Dermis microvascular lymphatic vessel endothelial cell (primary cell): ENCODE measurements around the gene CDH24. TPM values are rescaled to one million over a fixed set of nuclear protein-coding genes. Genes with fewer than 3 reads are reported as not detected.

Experiments
- DNase-seq, 2 donors: peaks; one replicate each; pipeline versions ENCODE4 v3.0.0 to v3.0.0-alpha.2; 2010; ENCODE audit warnings: low read depth in 2 of 2
- total RNA-seq: library from RNA; depleted of rRNA; stranded (reverse); fragments of >200 nt; gene quantifications from 2 replicates; pipeline ENCODE4 v1.2.1, GENCODE V29; 2014

CDH24 gene
- total RNA-seq, 1 donor from 2014 or later = 1.5 TPM

DNA sequence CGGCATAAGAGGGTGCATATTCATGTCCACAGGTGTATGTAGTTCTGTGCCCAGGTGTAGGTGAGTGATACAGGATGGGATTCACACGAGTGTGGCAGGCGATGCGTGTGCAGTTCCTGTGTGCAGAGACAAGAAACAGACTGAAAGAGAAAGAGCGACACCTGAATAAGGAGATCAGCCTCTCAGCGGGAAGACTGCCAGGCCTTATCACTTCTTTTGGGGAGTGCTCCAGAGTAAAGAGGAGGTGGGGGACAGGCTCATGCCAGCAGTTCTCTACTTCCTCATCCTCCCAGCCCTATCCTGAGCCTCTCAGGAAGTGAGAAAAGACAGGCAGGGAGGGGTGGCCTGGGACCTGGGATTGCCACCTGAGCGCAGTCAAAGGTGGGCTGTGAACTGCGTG, 12.5 kb downstream of the CDH24 start:
- no peak for DNase-seq

DNA sequence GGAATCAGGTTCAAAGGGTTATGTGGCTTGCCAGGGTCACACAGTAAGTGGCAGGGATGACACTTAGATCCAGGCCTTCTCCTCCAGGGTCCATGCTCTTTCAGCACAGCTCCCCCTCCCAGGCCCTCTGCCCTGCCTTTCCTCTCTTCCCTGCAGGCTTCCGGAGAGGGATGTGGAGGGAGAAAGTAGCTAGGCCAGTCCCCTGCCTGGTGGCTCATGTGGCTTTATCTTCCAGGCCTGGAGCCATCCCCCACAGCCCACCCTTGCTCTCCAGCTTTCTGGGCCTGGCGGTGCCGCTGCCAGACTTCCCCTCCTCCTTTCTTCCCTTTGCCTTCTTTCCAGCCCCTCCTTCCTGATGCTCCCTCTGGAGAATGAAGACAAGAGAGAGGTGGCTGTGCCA, 13.6 kb downstream of the CDH24 start:
- no peak for DNase-seq

DNA sequence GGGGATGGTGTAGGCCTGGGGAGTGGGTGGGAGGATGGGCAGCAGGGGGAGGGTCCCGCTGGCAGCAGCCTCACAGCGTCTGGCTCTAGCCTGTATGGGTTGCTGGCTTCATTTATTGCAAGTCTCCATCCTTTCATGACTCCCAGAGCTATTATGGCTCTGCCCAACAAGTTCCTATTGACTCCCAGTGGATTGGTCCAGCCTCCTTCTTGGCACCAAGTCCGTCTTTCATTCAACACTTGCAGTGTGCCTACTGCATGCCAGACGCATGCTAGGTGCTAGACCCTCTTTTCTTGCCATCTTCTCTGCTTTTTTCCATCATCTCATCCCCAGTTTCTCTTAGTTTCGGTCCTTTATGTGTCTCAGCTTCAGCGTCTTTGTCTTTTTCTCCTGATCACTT, 14.2 kb downstream of the CDH24 start:
- DNase-seq = no peak

DNA sequence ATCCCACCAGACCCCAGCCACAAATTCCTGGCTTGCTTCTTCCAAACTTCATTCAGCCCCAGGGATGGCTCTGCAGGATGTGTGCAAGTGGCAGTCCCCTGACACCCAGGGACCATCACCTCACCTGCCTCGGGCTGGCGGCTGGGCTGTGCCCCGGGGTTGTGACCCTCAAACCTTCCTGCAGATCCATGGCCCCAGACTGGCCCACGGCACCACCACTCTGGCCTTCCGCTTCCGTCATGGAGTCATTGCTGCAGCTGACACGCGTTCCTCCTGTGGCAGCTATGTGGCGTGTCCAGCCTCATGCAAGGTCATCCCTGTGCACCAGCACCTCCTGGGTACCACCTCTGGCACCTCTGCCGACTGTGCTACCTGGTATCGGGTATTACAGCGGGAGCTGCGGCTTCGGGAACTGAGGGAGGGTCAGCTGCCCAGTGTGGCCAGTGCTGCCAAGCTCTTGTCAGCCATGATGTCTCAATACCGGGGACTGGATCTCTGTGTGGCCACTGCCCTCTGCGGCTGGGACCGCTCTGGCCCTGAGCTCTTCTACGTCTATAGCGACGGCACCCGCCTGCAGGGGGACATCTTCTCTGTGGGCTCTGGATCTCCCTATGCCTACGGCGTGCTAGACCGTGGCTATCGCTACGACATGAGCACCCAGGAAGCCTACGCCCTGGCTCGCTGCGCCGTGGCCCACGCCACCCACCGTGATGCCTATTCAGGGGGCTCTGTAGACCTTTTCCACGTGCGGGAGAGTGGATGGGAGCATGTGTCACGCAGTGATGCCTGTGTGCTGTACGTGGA, 15.0 kb downstream of the CDH24 start, which contains the start of gene PSMB11:
TSS of gene PSMB11 (plus strand) at position 51 of the 804 bp plus-strand sequence. CDS start at position 65, 14 bp downstream.
- no peak for DNase-seq

DNA sequence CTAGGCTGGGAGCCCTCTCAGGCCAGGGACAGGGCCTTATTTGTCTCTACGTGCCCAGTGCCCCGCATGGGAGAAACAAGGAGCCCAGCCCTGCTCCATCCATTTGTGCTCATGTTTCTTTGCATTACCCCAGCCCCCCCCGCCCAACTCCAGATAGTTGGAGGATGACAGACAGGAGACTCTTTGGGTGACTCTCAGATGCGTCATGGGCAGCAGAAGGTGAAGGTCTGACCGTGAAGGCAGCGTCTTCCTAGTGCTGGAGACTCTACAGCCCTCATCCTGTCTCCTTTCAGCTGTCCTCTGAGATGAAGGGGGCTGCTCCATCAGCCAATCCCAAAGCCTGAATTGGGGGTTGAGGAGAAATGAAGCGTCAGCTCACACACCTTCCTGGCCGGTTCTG, 15.6 kb downstream of the CDH24 start:
- DNase-seq = no peak

DNA sequence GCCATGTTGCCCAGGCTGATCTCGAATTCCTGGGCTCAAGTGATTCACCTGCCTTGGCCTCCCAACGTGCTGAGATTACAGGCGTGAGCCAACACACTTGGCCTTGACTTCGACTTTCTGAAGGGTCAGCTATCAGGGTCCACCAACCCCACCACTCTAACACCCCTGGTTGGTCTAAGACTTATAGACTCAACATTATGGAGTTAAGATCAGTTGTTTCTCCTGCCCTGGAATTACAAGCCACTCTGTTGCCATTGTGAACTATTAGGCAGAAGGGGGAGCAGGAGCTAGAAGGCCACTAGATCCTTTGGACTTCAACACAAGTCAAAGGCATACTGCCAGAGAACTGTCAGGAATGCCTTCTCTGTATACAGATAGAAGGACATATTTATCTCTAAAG, 17.2 kb downstream of the CDH24 start:
- no peak for DNase-seq

DNA sequence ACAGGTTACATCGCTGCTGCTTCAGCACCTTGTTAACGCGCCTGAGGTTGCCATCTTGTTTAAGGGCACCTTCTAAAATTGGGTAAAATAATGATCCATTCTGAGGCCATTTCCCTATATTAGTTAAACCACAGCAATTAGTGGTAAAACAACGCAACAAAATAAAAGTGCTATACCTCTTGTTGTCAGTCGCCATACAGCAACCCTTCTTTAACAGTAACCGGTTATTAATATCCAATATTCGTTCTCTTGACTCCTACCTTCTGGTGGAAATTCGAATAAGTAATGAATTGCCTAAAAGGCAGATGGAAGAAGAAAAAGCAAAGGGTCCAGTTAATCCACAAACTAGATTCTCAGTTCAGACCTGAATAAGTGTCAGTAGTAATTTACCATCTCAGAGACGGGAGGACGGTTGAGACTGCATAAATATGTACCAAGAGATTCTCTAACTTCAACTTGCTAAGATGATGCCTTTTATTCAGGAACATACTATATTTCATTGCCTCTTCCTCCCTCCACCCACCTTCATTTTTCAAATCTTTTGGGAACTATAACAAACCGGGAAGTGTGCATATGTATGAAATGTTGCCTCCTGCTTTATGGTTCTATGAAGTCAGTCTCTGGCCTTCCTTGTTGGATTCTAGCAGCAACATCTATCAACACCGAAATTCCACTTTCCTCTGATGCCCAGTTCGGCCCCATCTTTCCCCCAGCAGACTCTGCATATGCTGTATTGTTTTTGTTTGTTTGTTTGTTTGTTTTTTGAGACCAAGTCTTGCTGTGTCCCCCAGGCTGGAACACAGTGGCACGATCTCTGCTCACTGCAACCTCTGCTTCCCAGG, 21.8 kb downstream of the CDH24 start:
- DNase-seq = no peak

DNA sequence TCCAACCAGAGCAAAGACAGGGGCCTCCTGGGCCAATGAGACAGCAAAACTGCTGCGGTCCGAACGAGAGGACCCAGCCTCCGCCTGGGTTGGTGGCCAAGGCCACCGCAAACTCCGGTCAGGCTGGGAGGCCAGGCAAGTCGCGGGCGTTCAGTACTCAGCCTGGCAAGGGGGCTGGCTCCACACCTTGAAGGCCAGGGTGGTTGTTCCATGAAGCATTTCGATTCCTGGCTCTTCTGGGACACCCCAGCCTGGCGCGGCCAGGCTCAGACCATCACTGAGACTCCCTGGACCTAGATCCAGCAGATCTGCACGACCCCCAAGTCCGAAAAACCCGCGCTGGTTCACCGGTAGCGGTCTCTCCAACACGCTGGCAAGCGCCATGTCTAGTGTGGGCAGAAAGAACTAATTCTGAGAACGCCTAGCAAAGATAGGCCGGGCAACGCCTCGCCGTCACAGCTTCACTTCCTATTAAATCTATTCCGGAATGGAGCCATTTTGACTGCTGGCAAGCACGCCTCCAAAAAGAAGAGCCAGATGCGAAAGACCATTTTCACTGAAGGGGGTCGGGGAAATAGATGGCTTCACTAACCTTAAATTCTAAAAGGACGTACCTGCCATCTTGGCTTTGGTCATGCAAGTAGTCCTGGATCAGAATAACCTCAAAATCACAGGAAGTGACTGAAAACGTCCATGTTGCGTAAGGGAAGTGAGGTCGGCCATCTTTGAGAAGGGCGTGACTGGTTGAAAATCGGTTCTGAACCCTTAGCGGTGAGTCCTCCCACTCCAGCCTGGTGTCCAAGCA, 22.6 kb downstream of the CDH24 start, which contains the start of gene PSMB5:
TSS of gene PSMB5 (minus strand) at position 403 of the 805 bp plus-strand sequence. CDS start at position 384, 19 bp downstream.
- peak; percentile 95 to 97 for DNase-seq

DNA sequence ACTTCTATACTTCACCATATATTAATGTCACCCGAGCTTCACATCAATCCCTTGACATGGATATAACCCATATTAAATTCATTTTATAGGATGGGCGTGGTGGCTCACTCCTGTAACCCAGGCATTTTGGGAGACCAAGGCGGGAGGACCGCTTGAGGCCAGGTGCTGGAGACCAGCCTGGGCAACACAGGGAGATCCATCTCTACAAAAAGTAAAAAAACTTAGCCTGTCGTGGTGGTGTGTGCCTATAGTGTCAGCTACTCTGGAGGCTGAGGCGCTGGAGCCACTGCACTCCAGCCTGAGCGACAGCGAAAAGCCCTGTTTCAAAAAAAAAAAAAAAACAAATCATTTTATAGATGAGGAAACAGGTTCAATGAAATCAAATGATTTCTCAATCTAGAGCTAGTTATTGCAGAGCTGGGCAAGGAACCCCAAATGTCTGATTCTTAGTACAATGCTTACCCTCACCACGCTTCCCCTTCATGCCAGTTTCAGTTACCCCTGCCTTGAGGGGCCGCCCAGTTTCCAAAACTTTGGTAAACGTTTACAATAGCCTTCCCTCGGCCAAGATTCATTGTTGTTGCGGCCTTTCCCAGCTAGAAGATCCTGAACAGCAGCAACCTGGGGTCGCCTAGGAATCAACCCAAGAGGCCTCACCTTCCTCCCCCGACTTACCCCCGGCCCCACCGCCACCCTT, 23.4 kb downstream of the CDH24 start:
- DNase-seq = no peak

DNA sequence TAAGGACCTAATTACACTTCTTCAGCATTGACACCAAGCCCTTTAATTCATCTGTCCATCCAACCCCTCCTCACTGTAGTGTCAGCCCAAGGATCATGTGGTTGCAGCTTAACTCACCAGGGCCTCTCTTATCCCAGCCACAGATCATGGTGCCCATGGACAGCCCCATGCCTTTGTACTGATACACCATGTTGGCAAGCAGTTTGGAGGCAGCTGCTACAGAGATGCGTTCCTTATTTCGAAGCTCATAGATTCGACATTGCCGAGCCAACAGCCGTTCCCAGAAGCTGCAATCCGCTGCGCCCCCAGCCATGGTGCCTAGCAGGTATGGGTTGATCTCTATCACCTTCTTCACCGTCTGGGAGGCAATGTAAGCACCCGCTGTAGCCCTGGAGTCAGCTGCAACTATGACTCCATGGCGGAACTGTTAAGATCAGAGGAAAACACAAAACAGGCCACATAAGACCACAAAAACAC, 24.0 kb downstream of the CDH24 start:
- DNase-seq = no peak

DNA sequence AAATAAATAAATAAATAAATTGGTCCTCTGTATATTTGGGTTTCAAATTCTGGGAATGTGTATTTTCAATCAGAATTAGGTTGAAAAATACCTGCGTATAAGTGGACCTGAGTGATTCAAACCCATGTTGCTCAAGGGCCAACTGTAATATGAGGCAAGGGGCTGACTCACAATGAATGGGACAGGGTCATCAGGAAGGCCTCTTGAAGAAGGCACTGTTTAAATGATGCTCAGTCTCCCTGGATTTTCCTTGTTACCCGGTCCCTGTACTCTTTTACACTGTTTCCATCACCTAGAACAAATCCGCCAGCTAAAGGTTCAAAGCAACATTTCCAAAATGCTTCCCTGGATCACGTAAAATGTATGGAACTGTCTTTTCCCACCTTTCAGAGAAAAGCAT, 26.4 kb downstream of the CDH24 start:
- no peak for DNase-seq

DNA sequence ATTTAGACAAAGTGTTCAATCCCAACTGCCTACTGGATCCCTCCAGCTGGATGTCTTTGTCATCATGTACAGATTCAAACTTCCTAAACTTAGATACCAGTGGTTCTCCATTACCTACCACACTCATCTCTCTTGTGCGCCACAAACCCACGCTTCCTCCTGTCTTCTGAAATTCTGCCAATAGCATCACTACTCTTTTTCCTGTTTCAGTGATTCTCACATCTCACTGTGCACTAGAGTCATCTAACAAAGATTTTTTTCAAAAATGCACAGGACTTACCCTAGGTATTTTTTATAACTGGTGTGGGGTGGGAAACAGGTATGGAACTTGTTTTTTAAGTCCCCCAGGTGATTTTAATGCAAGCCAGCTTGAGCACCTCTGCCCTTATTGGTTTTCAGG, 28.5 kb downstream of the CDH24 start:
- DNase-seq = peak in 1 of 2 donors; percentile 39

DNA sequence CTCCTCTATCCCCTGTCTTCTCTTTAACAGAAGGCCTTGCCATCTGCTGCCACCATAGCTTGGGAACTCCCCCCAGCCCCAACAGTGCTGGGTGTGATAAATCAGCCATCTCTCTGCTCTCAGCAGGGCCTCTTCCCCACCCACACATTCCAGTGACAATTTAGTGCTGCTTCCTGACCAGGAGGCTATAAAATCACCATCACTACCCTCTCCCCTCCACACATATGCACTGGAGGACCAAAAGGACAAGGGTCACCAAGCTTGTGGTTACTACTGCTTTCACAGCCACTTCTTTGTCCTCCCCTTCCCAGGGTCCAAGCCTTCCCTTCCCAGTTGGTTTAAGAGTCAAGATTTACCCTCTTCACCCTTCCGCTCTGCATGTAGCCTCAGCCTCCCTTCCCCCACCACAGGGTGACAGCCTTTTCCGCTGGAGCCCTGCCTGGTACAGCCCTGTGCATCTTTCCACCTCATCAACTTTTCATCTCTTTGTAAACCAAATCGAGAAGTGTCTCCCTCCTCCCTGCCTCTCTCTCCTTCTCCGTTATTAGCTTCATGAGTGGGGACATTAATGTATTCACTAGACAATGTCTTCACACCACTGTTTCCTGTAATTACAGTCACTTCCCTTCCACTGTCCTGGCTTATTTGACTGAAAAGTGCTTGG, 32.0 kb downstream of the CDH24 start:
- DNase-seq = no peak

DNA sequence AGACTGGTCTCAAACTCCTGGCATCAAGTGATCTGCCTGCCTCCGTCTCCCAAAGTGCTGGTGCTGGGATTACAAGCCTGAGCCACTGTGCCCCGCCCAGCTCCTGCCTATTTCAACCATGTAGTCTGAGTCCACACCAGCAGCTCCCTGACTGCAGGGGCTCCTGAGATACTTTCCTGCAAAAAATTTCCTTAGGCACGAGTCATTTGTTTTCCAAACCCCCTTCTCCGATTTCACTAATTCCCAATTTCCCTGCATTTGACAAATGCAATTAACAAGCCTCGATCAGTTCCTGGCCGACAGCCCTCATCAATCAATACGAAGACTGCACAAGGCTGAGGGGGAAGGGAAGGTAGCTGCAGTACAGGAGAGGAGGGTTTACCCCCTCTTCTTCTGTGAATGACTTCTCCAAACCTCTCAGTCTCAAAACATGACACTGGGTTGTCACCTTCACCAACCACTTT, 32.7 kb downstream of the CDH24 start:
- no peak for DNase-seq

DNA sequence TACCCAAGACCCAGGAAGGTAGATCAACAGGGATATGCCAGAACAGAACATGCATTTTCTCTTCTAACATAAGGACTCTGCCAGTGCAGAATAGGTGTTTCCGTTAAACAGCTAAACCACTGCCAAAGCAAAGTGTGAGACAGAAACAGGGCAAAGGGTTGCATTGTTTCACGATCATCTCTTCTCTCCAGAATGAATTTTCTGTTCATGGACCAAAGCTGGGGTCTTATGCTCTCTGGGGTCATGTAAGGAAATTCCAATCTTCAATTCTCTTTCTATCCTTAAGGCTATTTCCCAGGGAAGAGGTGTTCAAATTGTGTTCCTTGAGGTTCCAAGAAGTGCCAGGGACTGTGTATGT, 33.5 kb downstream of the CDH24 start:
- DNase-seq = no peak

DNA sequence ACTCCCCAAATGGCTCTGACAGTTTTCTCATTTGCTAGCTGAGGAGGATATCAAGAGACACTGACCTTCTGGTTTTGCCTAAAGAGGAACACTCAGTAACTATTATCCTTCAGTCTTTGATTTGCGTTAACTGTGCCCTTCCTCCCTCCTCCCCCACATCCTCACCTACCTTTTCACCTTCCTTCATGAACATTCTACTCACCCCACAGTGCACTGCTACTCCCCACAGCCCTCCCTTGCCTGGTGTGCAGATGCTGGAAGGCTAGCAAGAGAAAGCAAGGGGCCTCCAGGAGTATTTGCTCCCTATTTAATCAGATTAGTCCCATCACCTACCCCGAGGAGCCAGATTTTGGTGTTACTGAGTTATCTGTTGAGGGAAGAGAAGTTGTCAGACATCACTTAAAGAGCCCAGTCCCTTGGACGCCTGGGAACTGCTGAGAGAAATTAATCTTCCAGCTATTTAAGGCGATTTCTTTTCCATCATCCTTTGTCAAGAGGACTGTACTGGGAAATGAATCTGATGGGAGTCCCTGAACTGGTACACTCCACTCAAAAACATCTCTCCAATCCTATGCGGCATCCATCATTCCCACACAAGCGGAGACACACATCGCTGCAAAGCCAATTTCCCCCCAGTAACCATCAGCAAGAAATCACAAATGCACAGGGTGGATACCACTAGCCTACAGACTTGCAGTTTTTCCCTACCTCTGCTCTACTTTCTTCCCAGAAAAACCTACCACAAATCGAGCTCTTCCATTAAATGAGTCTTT, 34.1 kb downstream of the CDH24 start:
- DNase-seq = no peak

DNA sequence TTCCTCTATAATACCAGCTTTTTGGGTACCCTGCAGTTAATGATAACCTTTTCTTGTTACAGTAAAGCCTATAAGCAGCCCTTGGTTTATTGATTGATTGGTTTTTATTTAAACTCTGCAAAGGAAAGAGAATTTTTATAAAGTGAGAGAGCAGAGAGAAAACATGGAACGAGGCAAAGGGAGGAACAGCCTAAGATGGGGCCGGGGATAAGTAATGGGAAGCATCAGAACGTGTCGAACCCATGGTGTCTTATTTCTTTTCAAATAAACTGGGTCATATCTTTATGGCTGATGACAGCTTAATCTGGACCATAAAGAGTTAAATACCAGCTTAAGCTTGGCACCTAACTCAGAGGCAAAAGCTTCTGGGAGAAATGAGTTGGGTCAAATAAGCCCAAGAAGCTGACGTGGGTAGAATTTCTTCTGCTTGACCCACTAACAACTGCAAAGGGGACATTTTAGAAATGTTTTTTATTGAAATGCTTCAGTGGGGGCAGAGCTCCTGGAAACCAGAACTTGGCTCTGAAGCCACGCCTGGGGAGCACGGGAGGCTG, 35.4 kb downstream of the CDH24 start:
- no peak for DNase-seq

DNA sequence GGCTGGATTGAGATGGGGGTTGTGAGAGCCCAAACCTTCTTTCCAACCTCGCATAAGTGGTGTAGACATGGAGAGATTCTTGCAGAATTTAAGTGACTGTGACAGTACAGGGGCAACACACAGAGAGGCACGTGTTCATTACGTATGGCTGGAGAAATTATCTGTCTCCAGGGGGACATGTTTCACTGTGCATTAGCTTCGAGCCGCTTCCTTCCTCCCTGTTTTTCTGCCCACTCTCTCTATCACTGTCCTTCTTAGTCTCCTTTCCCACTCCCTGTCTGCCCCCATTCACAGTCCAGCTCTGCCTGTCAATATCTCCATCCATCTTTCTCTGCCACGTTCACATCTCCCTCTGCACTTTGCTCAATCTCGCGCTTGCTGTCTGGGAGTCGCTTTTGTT, 35.9 kb downstream of the CDH24 start:
- DNase-seq = no peak
